CD4-positive, alpha-beta memory T cell (primary cell): ENCODE data around the gene MSRB3. TPM values are rescaled to one million over a fixed set of nuclear protein-coding genes. Genes with fewer than 3 reads are reported as not detected.
"Not testable (repeated sequence)": the region's sequence is repeated elsewhere in the genome, so short reads cannot be mapped to it uniquely, and the experiment has no call there.

Experiments
- CTCF ChIA-PET: fragments of 350-600 bp; sonication (Branson Sonifier 250); formaldehyde crosslinking; loops from one replicate; lab custom pipeline; 2021; ENCODE audit warnings: inconsistent platforms; ENCODE audit not compliant: partially characterized antibody; lab: Charles Lee
- POLR2A ChIA-PET: fragments of 350-600 bp; sonication (Branson Sonifier 250); formaldehyde crosslinking; loops from one replicate; lab custom pipeline; 2021; ENCODE audit not compliant: partially characterized antibody; lab: Charles Lee
- DNase-seq, 5 donors: peaks; one replicate each; pipeline versions ENCODE4 v3.0.0 to v3.0.0-alpha.2; 2020 to 2022; ENCODE audit warnings: mixed read lengths in 1 of 5
- H3K27ac ChIP-seq: one replicate; pipeline ENCODE4 v1.7.0; 2013; ENCODE audit warnings: low read depth, low read length
- H3K27me3 ChIP-seq: 2 replicates; pipeline ENCODE4 v1.7.0; 2013; ENCODE audit warnings: mild to moderate bottlenecking, low read length, moderate library complexity; ENCODE audit not compliant: insufficient read depth
- H3K36me3 ChIP-seq: 2 replicates; pipeline ENCODE4 v1.7.0; 2013; ENCODE audit warnings: mild to moderate bottlenecking, low read length, moderate library complexity; ENCODE audit not compliant: insufficient read depth
- H3K4me1 ChIP-seq: 2 replicates; pipeline ENCODE4 v1.7.0; 2013; ENCODE audit warnings: mild to moderate bottlenecking, low read length, moderate library complexity; ENCODE audit not compliant: insufficient read depth
- H3K4me3 ChIP-seq, 2 donors: one replicate each; pipeline ENCODE4 v1.7.0; 2013; ENCODE audit warnings: low read length in 2 of 2, mild to moderate bottlenecking in 1 of 2
- H3K9me3 ChIP-seq, 2 donors: one replicate each; pipeline ENCODE4 v1.7.0; 2013; ENCODE audit warnings: low read length in 2 of 2, control low read depth in 1 of 2; ENCODE audit not compliant: control insufficient read depth in 1 of 2
- H3K27ac Mint-ChIP-seq, 7 donors: one replicate each; pipeline ENCODE4 v1.8.0; 2020 to 2021; ENCODE audit warnings: mixed read lengths in 7 of 7, mild to moderate bottlenecking in 6 of 7, inconsistent platforms in 3 of 7, moderate library complexity in 3 of 7
- H3K27me3 Mint-ChIP-seq, 2 donors: one replicate each; pipeline ENCODE4 v1.8.0; 2020 to 2021; ENCODE audit warnings: mixed read lengths in 2 of 2
- H3K36me3 Mint-ChIP-seq, 2 donors: one replicate each; pipeline ENCODE4 v1.8.0; 2020 to 2021; ENCODE audit warnings: mixed read lengths in 2 of 2, inconsistent platforms in 1 of 2, mild to moderate bottlenecking in 1 of 2
- H3K4me1 Mint-ChIP-seq, 4 donors: one replicate each; pipeline ENCODE4 v1.8.0; 2020 to 2021; ENCODE audit warnings: mixed read lengths in 4 of 4, mild to moderate bottlenecking in 1 of 4
- H3K4me3 Mint-ChIP-seq, 8 donors: one replicate each; pipeline ENCODE4 v1.8.0; 2020 to 2021; ENCODE audit warnings: mixed read lengths in 8 of 8, mild to moderate bottlenecking in 7 of 8, moderate library complexity in 6 of 8, inconsistent platforms in 3 of 8
- H3K9me3 Mint-ChIP-seq, 8 donors: one replicate each; pipeline ENCODE4 v1.8.0; 2020 to 2021; ENCODE audit warnings: mixed read lengths in 8 of 8, mild to moderate bottlenecking in 5 of 8, inconsistent platforms in 3 of 8, moderate library complexity in 1 of 8
- intact Hi-C: fragments of 100-400 bp; cut with micrococcal nuclease; formaldehyde crosslinking; loops from one replicate; pipeline ENCODE4 v1.15.1; 2023
- polyA plus RNA-seq, 2 donors: library from polyadenylated mRNA; unstranded; fragments of 300-500 nt; fragmentation: Illumina TruSeq; gene quantifications; one replicate each; pipeline ENCODE4 v1.2.3, GENCODE V29; 2021
- total RNA-seq, 2 experiments: library from RNA; stranded (reverse); gene quantifications; one replicate each; pipeline ENCODE4 v1.2.3, GENCODE V29; 2021

The MSRB3 gene
- total and polyA plus RNA-seq, 4 experiments from 2014 or later = not detected

- H3K4me3 Mint-ChIP-seq = no peak overlapping the region
- no peak overlapping the region for H3K4me3 ChIP-seq
Measured at GRCh38 chr12:65472079-65472478, 193.6 kb downstream of the MSRB3 start.

GRCh38 chr12:65474831-65475230 is 196.3 kb downstream of the MSRB3 start:
- Histone ChIP-seq H3K36me3 (no peaks in the 10 kb centered on the region), H3K4me3 (no peak overlapping the region), H3K27me3 (no peaks in the 10 kb centered on the region), H3K4me1 (no peaks in the 10 kb centered on the region), H3K27ac (no peak overlapping the region), H3K9me3 (no peaks in the 10 kb centered on the region)
- CTCF ChIA-PET = no interaction called here
- POLR2A ChIA-PET = no interaction called here
- no peak for DNase-seq
- no peak overlapping the region for H3K4me3 Mint-ChIP-seq
- H3K27ac Mint-ChIP-seq = peak overlapping the region in 1 of 7 donors; percentile 24
- no peaks in the 10 kb centered on the region for H3K36me3 Mint-ChIP-seq
- H3K4me1 Mint-ChIP-seq = no peaks in the 10 kb centered on the region
- no peaks in the 10 kb centered on the region for H3K9me3 Mint-ChIP-seq
- intact Hi-C loops = no loop called here
- H3K27me3 Mint-ChIP-seq = no peaks in the 10 kb centered on the region

More at GRCh38 chr12:65472079-65472478, 193.6 kb downstream of the MSRB3 start:
- ChIA-PET CTCF (no interaction called here), POLR2A (no interaction called here)
- Histone ChIP-seq H3K27me3 (no peaks in the 10 kb centered on the region), H3K27ac (no peak overlapping the region), H3K36me3 (no peaks in the 10 kb centered on the region), H3K9me3 (no peaks in the 10 kb centered on the region), H3K4me1 (no peaks in the 10 kb centered on the region)
- H3K36me3 Mint-ChIP-seq = no peaks in the 10 kb centered on the region
- no peaks in the 10 kb centered on the region for H3K4me1 Mint-ChIP-seq
- H3K27me3 Mint-ChIP-seq = no peaks in the 10 kb centered on the region
- H3K9me3 Mint-ChIP-seq = no peaks in the 10 kb centered on the region
- H3K27ac Mint-ChIP-seq = no peak overlapping the region
- intact Hi-C loops = no loop called here
- no peak for DNase-seq

GRCh38 chr12:65477721-65478120 is 199.2 kb downstream of the MSRB3 start:
- POLR2A ChIA-PET = no interaction called here
- no peaks in the 10 kb centered on the region for H3K9me3 ChIP-seq
- Mint-ChIP-seq H3K27ac (no peak overlapping the region), H3K4me1 (no peaks in the 10 kb centered on the region), H3K27me3 (no peaks in the 10 kb centered on the region), H3K9me3 (peaks cover 0 to 4% (median 2%) of the 10 kb centered on the region in 8 donors), H3K36me3 (no peaks in the 10 kb centered on the region), H3K4me3 (no peak overlapping the region)
- H3K36me3 ChIP-seq = no peaks in the 10 kb centered on the region
- no peak overlapping the region for H3K27ac ChIP-seq
- H3K4me3 ChIP-seq = no peak overlapping the region
- CTCF ChIA-PET = no interaction called here
- H3K4me1 ChIP-seq = no peaks in the 10 kb centered on the region
- H3K27me3 ChIP-seq = no peaks in the 10 kb centered on the region
- intact Hi-C loops = no loop called here
- DNase-seq = no peak

- H3K36me3 Mint-ChIP-seq, CTCF ChIA-PET, H3K4me1 ChIP-seq, H3K27ac Mint-ChIP-seq, H3K9me3 ChIP-seq, H3K4me1 Mint-ChIP-seq, DNase-seq, H3K4me3 ChIP-seq, H3K27me3 Mint-ChIP-seq, H3K4me3 Mint-ChIP-seq, intact Hi-C loops, H3K27ac ChIP-seq, H3K27me3 ChIP-seq, POLR2A ChIA-PET, H3K36me3 ChIP-seq: not testable (repeated sequence)
- H3K9me3 Mint-ChIP-seq = peaks cover 0 to 32% (median 21%) of the 10 kb centered on the region in 8 donors
Measured at GRCh38 chr12:65483891-65484516, 205.5 kb downstream of the MSRB3 start.

GRCh38 chr12:65488197-65488596 is 209.7 kb downstream of the MSRB3 start:
- H3K4me1 Mint-ChIP-seq = peaks cover 0 to 1% (median 0%) of the 10 kb centered on the region in 4 donors
- DNase-seq = no peak
- no peaks in the 10 kb centered on the region for H3K36me3 Mint-ChIP-seq
- no peak overlapping the region for H3K4me3 ChIP-seq
- H3K27ac ChIP-seq = no peak overlapping the region
- H3K9me3 ChIP-seq = no peaks in the 10 kb centered on the region
- peaks cover 0 to 23% (median 18%) of the 10 kb centered on the region in 8 donors for H3K9me3 Mint-ChIP-seq
- no peaks in the 10 kb centered on the region for H3K4me1 ChIP-seq
- ChIA-PET CTCF (no interaction called here), POLR2A (no interaction called here)
- H3K36me3 ChIP-seq = no peaks in the 10 kb centered on the region
- intact Hi-C loops = no loop called here
- no peaks in the 10 kb centered on the region for H3K27me3 ChIP-seq
- no peak overlapping the region for H3K4me3 Mint-ChIP-seq
- peaks cover 0 to 2% of the 10 kb centered on the region in 2 donors for H3K27me3 Mint-ChIP-seq
- no peak overlapping the region for H3K27ac Mint-ChIP-seq

GRCh38 chr12:65490250-65490649 is 211.8 kb downstream of the MSRB3 start:
- Mint-ChIP-seq H3K27me3 (peaks cover 0 to 3% of the 10 kb centered on the region in 2 donors), H3K4me1 (peaks cover 0 to 1% (median 0%) of the 10 kb centered on the region in 4 donors), H3K36me3 (no peaks in the 10 kb centered on the region), H3K4me3 (no peak overlapping the region), H3K9me3 (peaks cover 0 to 8% (median 5%) of the 10 kb centered on the region in 8 donors), H3K27ac (no peak overlapping the region)
- H3K36me3 ChIP-seq = no peaks in the 10 kb centered on the region
- intact Hi-C loops = no loop called here
- DNase-seq = no peak
- H3K9me3 ChIP-seq = no peaks in the 10 kb centered on the region
- H3K27ac ChIP-seq = no peak overlapping the region
- H3K27me3 ChIP-seq = no peaks in the 10 kb centered on the region
- ChIA-PET CTCF (no interaction called here), POLR2A (no interaction called here)
- no peak overlapping the region for H3K4me3 ChIP-seq
- no peaks in the 10 kb centered on the region for H3K4me1 ChIP-seq

- H3K4me1 Mint-ChIP-seq = peaks cover 0 to 1% (median 0%) of the 10 kb centered on the region in 4 donors
- H3K36me3 ChIP-seq = no peaks in the 10 kb centered on the region
- ChIA-PET POLR2A (no interaction called here), CTCF (no interaction called here)
- H3K4me1 ChIP-seq = no peaks in the 10 kb centered on the region
- no peak overlapping the region for H3K27ac ChIP-seq
- no peak for DNase-seq
- H3K9me3 Mint-ChIP-seq = peaks cover 0 to 4% (median 0%) of the 10 kb centered on the region in 8 donors
- H3K27ac Mint-ChIP-seq = no peak overlapping the region
- no peak overlapping the region for H3K4me3 Mint-ChIP-seq
- peaks cover 0 to 2% of the 10 kb centered on the region in 2 donors for H3K27me3 Mint-ChIP-seq
- H3K9me3 ChIP-seq = no peaks in the 10 kb centered on the region
- H3K36me3 Mint-ChIP-seq = no peaks in the 10 kb centered on the region
- no peak overlapping the region for H3K4me3 ChIP-seq
- no peaks in the 10 kb centered on the region for H3K27me3 ChIP-seq
- intact Hi-C loops = no loop called here
Measured at GRCh38 chr12:65492998-65493912, 214.8 kb downstream of the MSRB3 start.
